GM19193 (cell line): ENCODE data around the gene UBALD2.

Source experiments
- POLR2A ChIP-seq: IDR thresholded peaks from 4 replicates; pipeline ENCODE4 v1.6.1; 2011; ENCODE audit not compliant: insufficient read depth, insufficient read length; ENCODE audit errors: extremely low read depth

The UBALD2 gene

DNA sequence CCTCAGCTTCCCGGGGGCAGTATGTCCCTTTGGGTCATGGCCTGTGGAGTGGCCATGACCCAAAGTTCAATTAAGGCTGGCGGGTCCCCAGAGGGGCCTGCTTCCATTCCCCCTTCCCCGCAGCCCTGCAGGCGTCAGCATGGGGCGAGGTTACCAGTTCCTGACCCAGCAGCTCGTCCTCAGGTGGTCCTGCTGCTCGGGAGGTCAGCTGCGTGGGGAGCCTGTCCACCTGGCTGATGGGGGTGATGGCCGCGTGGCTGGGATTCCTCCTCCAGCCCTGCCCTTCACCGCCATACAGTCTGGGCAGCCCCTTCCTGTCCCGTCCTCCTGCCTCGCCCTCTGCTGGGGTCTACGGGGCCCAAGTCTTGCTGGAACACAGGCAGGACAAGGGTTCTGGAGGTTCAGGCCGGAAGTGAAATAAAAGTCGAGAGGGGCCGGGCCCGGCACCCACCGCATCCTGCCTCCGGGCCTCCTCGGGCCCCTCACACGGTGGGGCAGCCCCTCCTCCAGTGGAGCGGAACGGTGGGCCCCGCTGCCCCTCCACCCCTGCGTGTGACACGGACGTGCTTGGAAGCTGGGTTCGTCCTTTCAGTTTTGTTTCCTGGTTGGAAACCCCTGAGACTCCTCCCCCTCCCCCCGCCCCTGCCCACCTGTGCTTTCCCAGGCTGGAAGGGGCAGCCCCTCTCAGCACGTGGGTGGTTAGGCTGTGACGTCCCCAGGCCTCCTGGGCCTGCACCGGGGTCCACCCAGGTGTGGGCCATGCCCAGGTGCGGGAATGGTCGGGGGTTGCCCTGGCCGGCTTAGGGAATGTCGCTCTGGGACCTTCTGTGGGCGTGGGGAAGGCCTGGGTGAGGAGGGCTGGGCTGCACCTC is 6.8 kb downstream of the UBALD2 start:
- TF ChIP-seq POLR2A: peak; percentile 95

- no peak for TF ChIP-seq POLR2A
Observed at GRCh38 chr17:76272541-76273444, 7.6 kb downstream of the UBALD2 start.

DNA sequence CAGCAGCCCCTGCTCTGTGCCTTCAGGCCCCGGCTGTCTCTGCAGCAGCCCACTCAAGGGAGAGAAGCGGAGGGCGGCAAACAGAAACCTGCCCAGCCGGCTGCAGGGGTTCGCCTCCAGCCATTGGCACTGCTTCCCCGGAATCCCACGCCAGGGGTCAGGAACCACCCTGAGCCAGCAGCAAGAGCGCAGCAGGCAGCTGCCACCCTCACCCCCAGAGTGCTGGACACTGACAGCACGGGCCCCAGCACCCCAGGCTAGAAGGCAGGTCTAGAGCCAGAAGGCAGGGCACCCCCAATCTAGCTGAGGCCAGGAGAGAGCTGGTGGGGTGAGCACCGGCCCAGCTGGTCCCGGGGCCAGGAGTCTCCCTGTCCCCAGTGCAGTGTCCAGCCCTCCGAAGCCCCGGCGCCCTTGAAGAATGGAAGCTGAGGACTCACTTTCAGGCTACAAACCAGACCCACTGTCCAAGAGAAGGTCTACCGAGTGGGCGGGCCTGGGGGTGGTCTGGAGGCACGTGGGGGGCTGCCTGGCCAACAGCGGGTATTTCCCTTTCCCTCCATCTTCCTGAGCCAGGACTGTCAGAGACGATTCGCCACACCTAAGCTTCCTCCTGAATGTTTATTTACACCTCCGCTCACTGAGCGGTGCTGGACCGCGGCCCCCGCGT is 8.4 kb downstream of the UBALD2 start:
- peak; percentile 4 for TF ChIP-seq POLR2A

- no peak for TF ChIP-seq POLR2A
Observed at GRCh38 chr17:76274112-76274956, 9.2 kb downstream of the UBALD2 start.

GRCh38 chr17:76275382-76276068 is 10.4 kb downstream of the UBALD2 start:
- no peak for TF ChIP-seq POLR2A

DNA sequence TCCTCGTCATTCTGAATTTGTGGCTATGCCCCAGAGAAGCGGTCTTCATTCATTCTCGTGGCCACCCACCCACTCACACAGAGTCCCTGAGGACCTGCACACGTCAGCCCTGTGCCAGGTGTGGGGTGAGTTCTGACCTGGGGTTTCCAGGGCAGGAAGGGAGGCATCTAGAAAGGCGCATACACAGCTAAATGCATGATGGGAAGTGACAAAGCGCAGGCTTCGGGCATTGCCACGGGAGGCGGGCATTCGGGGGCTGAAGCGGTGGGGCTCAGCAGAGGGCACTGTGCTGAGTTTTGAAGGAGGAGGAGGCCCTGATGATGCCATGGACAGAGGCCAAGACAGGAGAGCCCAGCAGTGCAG is 10.9 kb downstream of the UBALD2 start:
- TF ChIP-seq POLR2A: no peak

DNA sequence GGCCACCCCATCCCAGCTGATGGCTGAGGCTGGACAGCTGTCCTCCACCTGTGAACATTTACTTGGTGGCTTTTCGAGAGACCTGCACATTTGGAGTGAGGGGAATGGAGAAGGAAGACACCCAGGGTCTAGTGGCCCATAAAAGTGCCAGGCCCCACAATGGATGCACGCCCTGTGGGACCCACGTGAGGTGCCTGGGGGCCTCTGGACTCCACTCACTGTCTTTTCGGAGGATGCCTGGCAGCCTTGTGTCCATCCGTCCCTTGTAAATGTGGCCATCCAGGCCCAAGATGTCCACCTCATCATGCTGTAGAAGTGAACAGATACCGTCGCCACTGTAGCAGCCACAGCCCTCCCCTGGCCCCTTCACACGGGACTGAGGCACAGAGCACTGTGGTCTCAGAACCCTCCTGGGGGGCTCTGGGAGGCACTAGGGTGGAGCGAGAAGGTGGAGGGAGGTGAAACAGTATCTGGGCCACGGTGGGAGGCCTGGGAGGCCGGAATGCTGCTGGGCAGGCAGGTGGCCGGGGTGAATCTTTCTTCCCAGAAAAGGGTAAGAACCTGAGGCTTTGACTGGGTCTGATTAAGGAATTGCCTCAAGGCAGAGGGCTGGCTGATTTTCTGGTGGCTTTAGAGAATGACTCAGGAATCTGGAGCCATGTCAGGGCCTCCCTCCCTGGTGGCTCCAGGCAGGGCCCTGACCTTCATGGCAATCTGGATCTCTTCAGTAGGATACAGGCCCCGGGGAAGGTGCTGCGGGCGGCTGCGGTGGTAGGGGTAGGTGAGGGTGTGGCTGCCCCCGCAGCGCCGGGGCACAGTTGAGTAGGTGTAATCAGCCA is 11.5 kb downstream of the UBALD2 start:
- TF ChIP-seq POLR2A: no peak

- no peak for TF ChIP-seq POLR2A
Observed at GRCh38 chr17:76277300-76278267, 12.4 kb downstream of the UBALD2 start.

GRCh38 chr17:76278268-76278908 is 13.2 kb downstream of the UBALD2 start:
- TF ChIP-seq POLR2A: no peak

GRCh38 chr17:76278952-76279741 is 14.0 kb downstream of the UBALD2 start:
- no peak for TF ChIP-seq POLR2A
